GM03348 (cell line): ENCODE results near the gene SLC25A21.
"Not testable (repeated sequence)": the region's sequence is repeated elsewhere in the genome, so short reads cannot be mapped to it uniquely, and the experiment has no call there.

Experiments
- DNase-seq: peaks from one replicate; pipeline ENCODE4 v3.0.0; 2012; ENCODE audit warnings: low spot score

SLC25A21 gene

DNA sequence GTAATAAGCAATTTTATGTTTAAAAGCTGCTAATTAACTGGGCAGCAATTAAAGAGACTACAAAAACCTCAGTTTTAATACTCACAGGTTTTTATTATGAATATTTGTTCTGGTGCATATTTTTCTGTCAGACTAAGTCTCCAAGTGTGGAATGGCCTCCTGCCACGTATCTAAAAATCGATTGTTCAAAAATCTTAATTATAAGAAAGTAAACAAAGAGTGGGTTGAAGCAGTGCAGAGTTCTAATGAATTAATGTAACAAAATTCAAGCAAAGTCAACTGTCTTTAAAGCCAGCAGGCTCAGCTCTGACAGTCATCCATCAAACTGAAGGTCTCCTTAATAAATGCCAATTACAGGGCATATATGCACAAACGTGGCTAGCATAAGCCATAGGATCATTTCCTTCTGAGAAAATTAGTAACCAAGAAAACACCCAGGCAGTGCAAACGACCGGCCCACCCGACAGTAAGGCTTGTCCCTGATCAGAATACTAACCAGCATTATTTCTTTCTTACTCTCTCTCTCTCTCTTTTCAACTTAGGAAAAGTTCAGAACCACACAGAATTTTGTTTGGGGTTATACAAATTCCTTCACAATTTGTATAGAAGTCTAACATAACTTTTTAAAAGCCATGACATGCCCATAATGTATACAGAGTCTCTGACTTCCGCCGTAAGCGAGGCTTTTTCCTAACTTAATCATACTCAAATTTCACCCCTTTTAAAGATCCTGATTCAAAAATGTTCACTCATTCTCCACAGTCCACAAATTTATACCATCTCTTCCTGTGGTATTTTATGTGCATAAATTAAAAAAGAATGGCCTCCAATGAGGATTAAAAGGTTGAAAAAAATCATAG is 83.8 kb downstream of the SLC25A21 start:
- no peak for DNase-seq

- no peak for DNase-seq
These were observed 84.9 kb downstream of the SLC25A21 start for GRCh38 chr14:37087520-37087919.

DNA sequence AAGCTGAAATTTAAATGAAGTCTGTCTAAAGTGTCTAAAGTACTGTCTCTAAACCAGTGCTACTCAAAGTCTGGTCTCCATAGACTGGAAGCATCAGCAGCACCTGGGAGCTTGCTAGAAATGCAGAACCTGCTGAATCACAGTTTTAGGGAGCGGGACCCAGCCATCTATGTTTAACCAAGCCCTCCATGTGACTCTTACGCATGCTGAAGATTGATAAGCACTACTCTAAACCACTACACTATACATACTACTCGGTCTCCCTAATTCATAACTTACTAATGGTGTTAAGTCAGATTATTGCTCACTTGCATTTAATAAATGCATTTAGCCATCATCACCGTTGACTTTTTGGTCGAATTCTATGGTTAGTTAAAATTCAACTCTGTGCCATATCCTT is 88.8 kb downstream of the SLC25A21 start:
- no peak for DNase-seq

DNA sequence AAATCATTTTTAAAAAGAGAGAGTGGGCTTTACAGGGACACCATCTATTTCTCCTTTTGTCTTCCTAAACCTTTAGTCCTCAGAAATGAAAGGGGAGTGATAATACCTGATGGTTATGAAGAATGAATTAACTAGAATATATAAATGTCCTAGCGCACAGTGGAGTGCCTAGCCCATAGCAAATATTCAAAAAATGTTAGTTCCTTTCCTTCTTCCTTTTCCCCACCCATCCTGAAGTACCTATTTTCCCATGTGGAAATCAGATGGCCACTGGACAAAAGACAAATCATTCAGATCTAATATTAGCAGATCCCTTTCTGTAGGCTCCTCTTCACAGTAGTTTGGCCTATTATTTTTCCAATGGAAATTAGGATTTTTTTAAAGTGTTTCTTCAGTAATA is 90.0 kb downstream of the SLC25A21 start:
- DNase-seq = no peak

- no peak for DNase-seq
These were observed 90.5 kb downstream of the SLC25A21 start for GRCh38 chr14:37081856-37082255.

DNA sequence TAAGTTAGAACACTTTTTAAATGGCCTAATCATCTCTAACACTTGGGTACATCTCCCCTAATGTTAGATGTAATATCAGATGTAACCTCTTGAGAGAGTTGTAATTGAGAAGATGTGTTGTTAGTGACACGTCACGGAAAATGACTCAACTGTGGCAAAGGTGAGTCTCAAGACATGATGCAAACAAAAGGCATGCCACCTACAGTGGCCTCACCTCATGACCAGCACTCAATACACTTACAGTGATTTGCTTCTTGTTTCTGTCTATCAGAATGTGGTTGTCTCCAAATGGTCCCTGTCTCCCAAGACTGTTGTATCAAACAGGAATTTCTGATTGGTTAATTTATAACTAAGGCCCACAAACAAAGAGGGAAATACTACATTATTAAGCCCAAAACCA is 91.2 kb downstream of the SLC25A21 start:
- no peak for DNase-seq

DNA sequence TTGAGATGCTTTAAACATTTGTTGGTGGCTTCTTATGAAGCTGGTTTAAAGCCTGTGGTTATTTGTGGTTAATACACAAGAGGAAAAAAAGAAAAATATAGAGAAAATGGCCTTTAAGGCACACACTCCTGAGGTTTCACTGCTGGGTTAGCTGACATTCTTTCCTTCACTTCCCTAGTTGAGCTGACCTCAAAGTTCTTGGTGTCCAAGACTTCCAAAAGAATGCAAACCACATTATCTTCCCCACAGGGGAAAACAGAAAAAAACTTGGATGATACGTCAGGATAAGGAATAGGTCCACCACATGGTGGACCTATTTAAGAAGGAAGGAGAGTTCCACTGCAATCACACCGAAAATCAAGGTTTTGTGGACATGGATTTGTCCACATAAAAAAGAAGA is 94.3 kb downstream of the SLC25A21 start:
- DNase-seq = peak; percentile 9

- DNase-seq = not testable (repeated sequence)
These were observed 98.1 kb downstream of the SLC25A21 start for GRCh38 chr14:37074320-37074719.

DNA sequence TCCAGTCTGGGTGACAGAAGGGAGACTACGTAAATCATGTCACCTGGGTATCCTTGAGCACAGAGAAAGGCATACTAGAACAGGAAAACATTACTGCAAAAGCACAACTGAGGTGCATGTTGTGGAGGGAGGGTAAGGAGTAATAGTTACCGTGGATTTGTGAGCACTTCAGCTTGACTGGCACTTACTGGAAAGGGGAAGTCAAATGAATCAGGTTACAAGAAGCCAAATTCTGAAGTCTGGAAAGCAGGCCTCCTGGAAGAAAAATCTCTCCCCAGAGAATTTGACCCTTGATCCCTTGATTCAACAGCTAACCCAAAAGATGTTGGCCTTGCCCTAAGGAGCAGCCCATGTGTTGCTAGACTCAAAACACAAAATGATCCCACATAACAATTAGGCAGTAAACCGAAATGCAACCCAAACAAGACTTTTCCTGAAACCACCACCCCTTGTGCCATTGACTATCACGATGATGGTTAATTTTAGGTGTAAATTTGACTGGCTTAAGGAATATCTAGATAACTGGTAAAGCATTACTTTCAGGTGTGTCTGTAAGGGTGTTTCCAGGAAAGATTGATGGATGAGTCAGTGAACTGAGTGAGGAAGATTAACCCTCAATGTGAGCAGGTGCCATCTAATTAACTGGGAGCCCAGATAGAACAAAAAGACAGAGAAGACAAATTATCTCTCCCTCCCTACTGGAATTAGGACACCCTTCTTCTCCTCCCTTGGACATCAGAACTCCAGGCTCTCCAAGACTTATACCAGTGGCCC is 108.8 kb downstream of the SLC25A21 start:
- no peak for DNase-seq

- DNase-seq = no peak
These were observed 110.1 kb downstream of the SLC25A21 start for GRCh38 chr14:37062191-37062803.

DNA sequence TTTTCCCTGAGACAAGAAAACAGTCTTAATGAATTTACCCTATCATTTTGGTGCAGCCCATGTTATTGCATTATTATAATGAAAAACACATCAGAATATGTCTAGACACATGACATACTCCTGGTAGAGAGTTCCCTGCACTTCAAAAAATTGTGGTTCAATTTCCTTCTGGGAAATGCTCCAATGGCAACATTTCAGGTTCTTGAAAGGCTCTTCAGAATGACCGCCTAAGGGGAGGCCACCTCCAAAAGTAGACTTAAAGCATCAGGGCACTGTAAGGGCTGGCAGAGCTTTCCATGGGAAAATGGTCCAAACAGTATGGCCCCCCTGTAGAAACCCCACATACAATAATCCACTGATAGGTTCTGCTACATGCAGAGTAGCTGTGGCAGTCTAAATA is 110.7 kb downstream of the SLC25A21 start:
- DNase-seq = no peak

- no peak for DNase-seq
These were observed 111.7 kb downstream of the SLC25A21 start for GRCh38 chr14:37060496-37061260.

DNA sequence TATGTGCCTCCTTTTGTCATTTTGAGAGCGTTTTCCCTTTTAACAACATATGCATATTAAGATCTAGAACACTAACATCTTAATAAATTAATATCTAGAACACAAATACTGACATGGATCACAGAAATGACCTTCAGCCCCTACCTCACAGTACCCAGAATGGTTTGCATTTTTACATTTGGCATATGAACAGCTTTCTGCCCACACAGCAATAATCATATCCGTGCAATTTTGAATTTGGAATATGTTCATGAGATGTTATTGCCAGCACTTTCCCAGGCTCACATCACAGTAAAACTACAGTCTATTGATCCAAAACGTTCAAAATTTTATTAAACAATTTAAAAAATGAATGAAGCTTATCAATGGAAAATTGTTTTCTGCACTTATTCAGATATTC is 114.6 kb downstream of the SLC25A21 start:
- no peak for DNase-seq

- DNase-seq = peak; percentile 56
These were observed 115.9 kb downstream of the SLC25A21 start for GRCh38 chr14:37056473-37056872.

- no peak for DNase-seq
These were observed 117.5 kb downstream of the SLC25A21 start for GRCh38 chr14:37054869-37055268.

GRCh38 chr14:37054144-37054543 is 118.3 kb downstream of the SLC25A21 start:
- DNase-seq = no peak

GRCh38 chr14:37051680-37052079 is 120.7 kb downstream of the SLC25A21 start:
- no peak for DNase-seq

GRCh38 chr14:37051153-37051552 is 121.3 kb downstream of the SLC25A21 start:
- DNase-seq = peak; percentile 24

DNA sequence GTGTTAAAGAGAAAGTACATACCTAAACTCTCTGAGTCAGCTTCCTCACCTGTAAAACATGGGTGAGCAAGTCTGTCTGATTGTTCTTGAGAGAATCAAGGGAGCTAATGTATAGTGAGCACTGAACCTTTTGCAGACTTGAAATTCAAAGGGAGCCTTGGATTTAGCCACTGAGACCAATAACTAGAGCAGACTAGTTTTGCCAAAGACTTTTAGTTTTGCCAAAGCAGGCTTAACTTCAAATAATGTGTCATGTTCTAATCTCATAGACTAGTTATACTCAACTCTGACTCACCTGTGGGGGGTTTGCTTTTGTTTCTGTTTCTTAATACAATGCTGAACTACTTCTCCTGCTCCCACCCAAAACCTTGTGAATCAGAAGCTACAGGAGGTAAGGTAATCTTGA is 123.7 kb downstream of the SLC25A21 start:
- no peak for DNase-seq

GRCh38 chr14:37047996-37048395 is 124.4 kb downstream of the SLC25A21 start:
- DNase-seq = no peak

DNA sequence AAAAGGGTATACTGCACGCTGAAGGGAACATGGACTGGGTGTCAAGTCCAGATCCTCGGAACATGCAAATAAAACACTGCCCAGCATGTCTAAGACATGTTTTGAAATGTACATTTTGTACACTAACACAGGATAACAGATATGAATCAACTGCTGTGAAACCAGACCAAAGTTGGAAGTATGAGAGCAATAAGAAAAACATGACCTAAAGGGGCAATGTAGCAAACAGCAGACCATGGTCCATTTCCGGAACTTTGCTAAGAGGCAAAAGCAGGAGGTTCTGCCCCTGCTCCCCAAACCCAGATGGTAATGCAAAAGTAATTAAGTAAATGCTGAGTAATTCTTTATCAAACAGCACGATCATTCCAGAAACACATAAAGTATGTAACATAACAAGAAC is 125.2 kb downstream of the SLC25A21 start:
- DNase-seq = no peak

DNA sequence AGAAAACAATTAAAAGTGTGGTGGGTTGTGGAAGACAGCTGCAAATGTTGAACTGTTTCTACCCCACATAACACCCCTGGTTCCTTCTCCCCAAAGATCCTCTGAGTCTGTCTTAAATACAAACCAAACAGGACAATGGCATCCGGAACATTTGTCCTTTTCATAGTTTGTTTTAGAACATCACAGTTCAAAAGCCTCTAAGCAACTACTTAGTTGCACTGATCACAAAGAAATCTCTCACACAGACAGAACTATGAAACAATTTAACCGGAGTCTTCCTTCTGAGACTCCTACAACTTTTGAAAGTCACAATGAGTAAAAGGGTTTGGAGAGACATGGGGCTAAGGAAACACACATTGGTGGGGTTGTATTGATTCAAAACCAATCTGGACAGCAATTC is 125.6 kb downstream of the SLC25A21 start:
- DNase-seq = no peak
